Activated CD8-positive, alpha-beta memory T cell treated with anti-CD3 and anti-CD28 coated beads for 1 hour (primary cell): ENCODE results near the gene ACTL8.

Experiments
- DNase-seq, 2 donors: peaks; one replicate each; pipeline ENCODE4 v3.0.0-alpha.2; 2020; ENCODE audit warnings: low read depth in 1 of 2; ENCODE audit errors: extremely low read depth in 1 of 2

The ACTL8 gene

DNA sequence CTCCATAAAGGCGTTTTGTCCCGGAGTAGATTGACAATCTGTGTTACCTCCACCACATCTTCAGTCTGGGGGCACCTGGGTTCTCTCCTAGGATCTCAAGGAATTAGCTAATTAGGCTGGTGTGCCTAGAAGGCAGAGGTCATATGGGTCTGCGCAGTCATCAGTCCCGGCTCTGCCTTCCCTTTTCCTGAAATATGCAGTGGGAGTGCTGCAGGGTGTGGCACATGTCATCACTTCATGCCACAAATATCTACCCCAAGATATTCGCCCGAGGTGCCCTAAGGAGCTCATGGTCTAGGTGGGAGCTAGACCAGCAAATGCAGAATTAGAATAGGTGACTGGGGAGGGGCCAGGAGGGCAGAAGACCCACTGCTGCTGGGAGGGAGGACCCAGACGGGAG, 42.9 kb downstream of the ACTL8 start:
- no peak for DNase-seq

- DNase-seq: no peak
These were observed 43.8 kb downstream of the ACTL8 start for GRCh38 chr1:17798799-17799382.

DNA sequence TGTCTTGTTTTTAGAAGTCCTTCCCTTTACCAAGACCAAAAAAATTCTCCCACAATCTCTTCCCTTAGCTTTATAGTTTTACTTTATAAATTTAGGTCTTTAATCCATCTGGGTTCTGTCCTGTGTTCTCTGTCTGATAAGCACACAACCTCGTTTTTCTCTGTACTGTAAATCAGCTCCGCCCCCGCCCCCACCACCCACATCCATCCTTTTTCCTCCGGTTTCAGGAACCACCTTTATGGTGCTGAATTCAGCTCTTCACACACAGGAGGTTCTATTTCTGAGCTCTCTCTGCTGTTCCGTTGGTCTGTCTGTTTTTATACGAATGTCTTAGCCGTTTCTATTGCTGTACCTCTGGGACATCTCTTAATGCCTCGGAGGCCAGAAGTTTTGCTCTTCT, 44.5 kb downstream of the ACTL8 start:
- DNase-seq: no peak

- DNase-seq: no peak
These were observed 47.0 kb downstream of the ACTL8 start for GRCh38 chr1:17802164-17802563.

DNA sequence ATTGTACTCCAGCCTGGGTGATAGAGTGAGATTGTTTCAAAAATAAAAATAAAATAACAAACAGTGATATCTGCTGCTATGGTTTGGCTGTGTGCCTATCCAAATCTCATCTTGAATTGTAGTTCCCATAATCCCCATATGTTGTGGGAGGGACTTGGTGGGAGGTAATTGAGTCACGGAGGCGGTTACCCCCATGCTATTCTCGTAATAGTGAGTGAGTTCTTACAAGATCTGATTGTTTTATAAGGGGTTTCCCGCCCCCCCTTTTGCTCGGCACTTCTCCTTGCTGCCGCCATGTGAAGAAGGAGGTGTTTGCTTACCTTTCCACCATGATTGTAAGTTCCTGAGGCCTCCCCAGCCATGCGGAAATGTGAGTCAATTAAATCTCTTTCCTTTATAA, 47.8 kb downstream of the ACTL8 start:
- DNase-seq: no peak

GRCh38 chr1:17805869-17806684, 50.9 kb downstream of the ACTL8 start:
- no peak for DNase-seq

DNA sequence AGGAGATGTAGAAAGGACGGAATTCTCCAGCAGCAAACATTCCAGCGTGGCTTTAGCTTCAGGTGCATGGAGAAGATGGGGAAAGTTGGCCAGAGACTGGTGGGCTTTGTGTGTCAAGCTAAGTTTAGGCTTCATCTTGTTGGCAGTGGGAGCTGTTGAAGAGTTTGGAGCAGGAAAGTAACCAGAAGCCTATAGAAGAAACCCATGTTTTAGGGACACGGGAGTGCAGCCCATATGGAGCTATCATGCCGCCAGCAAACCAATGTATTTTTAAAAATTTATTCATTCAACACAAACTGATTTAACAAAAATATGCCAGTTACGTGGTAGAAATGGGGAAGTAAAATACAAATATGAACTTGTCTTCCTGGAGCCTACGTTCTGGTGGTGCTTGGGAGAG, 53.7 kb downstream of the ACTL8 start:
- DNase-seq: no peak

DNA sequence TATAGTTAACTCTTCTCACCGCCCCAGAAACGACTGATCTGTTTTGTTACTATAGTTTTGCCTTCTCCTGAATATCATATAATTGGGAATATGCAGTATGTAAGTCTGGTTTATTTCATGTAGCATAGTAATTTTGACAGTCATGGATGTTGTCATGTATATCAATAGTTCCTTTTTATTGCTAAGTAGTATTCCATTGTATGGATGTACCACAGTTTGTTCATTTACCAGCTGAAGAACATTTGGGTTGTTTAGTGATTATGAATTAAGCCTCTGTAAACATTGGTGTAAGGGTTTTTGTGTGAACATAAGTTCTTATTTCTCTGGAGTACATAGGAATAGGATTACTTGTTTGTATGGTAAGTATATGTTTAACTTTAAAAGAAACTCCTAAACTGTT, 55.5 kb downstream of the ACTL8 start:
- DNase-seq: no peak

- no peak for DNase-seq
These were observed 61.4 kb downstream of the ACTL8 start for GRCh38 chr1:17816511-17816910.

DNA sequence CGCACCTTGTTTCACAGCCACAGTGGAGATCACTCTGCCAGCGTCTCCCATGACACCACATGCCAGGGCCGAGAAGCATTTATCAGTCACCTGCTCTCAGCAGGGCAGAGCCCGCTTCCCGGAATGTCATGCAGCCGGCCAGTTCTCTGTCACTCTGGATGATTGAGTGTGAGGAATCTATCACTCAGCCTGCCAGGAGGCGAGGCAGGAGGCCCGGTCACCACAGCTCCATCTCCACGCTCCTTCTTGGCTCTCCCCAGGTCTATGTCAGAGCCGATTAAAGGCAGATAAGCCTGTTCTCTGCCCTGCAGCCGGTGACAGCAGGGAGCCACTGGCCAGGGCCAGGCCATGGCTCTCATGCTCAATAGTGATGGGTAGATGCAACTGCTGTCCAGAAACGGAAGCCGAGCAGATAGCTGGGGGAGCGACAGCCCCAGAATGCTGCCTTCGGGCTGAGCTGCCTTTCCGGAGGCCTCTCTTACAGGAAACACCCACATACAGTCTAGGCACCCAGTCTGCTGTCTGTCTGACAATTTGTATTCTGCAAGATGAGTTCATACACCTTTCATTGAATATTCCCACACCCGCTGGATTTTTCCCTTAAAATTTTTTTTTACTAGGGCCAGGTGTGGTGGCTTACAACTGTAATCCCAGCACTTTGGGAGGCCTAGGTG, 64.1 kb downstream of the ACTL8 start:
- DNase-seq: no peak

DNA sequence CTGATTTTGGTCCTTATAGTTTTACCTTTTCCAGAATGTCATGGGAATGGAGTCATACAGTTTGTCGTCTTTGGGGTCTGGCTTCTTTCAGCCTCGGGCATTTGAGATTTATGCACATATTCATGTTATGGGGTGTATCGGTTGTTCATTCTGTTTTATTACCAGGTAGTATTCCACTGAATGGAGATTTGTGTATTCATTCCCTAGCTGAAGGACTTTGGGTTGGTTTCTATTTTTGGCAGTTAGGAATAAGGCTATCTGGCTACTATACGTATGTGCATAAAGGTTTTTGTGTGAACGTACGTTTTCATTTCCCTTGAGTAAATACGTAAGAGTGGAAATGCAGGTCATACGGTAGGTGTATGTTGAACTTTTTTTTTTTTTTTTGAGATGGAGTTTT, 65.1 kb downstream of the ACTL8 start:
- DNase-seq: no peak

DNA sequence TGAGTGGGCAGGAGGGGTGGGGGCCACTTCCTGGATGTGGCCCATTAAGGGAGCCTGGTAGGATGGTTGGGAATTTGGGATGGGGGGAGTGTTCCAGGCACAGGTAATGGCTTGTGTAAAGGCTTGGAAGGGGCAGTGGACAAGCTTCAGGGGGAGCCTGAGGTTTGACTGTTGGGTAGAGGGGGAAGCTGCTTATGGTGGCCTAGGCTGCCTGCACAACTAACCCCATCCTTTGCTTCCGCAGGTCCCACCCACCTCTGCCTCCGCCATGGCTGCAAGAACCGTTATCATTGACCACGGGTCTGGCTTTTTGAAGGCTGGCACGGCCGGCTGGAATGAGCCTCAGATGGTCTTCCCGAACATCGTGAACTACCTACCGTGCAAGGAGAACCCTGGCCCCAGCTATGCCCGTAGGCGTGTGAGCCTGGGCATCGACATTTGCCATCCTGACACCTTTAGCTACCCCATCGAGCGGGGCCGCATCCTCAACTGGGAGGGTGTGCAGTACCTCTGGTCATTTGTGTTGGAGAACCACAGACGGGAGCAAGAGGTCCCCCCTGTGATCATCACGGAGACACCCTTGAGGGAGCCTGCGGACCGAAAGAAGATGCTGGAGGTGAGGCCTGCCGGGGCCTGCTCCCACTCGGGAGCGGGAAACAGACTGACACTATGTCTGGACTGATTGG, 67.8 kb downstream of the ACTL8 start:
- no peak for DNase-seq

- no peak for DNase-seq
These were observed 70.4 kb downstream of the ACTL8 start for GRCh38 chr1:17825273-17826164.

- no peak for DNase-seq
These were observed 71.0 kb downstream of the ACTL8 start for GRCh38 chr1:17826165-17826488.

- no peak for DNase-seq
These were observed 73.9 kb downstream of the ACTL8 start for GRCh38 chr1:17828991-17829390.

- no peak for DNase-seq
These were observed 74.4 kb downstream of the ACTL8 start for GRCh38 chr1:17829579-17829978.

DNA sequence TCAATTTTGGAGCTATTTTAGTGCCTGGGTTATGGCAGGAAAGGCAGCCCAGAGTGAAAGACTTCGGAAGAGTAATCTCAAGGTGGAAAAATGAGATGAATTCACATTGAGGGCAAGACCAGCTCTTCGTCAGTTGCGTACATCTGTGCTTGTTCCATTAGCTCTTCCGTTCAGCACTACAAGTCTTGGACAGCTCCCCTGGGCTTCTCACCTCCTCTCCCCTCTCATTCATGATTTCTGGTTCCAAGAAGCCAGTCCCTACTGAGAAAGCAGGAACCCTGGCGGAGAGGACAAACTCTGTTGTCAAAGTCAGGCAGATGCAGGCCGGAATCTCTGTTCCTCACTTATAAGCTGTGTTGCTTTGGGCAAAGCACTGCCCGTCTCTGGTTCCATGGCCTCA, 76.5 kb downstream of the ACTL8 start:
- no peak for DNase-seq

- DNase-seq: no peak
These were observed 78.7 kb downstream of the ACTL8 start for GRCh38 chr1:17833661-17834501.

- DNase-seq: no peak
These were observed 79.5 kb downstream of the ACTL8 start for GRCh38 chr1:17834561-17835100.
